Mucosa of descending colon (tissue), 3 donors: Measurements from ENCODE around the gene PSMB1. TPM values are rescaled to one million over a fixed set of nuclear protein-coding genes. Genes with fewer than 3 reads are reported as not detected.
"Not testable (repeated sequence)": the region's sequence is repeated elsewhere in the genome, so short reads cannot be mapped to it uniquely, and the experiment has no call there.

Experiments used
- ATAC-seq: fragments of 200-7000 bp; cut with Tn5 transposase; one replicate; pipeline ENCODE4 v1.9.1; 2020; ENCODE audit warnings: mild to moderate bottlenecking, moderate library complexity
- DNase-seq, 3 donors: peaks; one replicate each; pipeline ENCODE4 v3.0.0-alpha.2; 2020
- H3K36me3 ChIP-seq: fragments of 200-600 bp; one replicate; pipeline ENCODE4 v1.8.0; 2021; ENCODE audit warnings: low read depth, mild to moderate bottlenecking
- H3K4me1 ChIP-seq: fragments of 200-600 bp; one replicate; pipeline ENCODE4 v1.8.0; 2021; ENCODE audit warnings: low read depth, mild to moderate bottlenecking
- H3K4me3 ChIP-seq: fragments of 200-600 bp; one replicate; pipeline ENCODE4 v1.8.0; 2021; ENCODE audit warnings: mild to moderate bottlenecking
- H3K9me3 ChIP-seq: fragments of 200-600 bp; one replicate; pipeline ENCODE4 v1.8.0; 2021; ENCODE audit warnings: mild to moderate bottlenecking
- intact Hi-C, 2 donors: fragments of 100-400 bp; cut with DNase I in 1 of 2; cut with micrococcal nuclease in 1 of 2; formaldehyde crosslinking; loops; one replicate each; pipeline versions ENCODE4 v1.11.0 to v1.11.1; 2022; cut with DNase I, micrococcal nuclease
- total RNA-seq, 3 donors: library from RNA; stranded (reverse); fragmentation: NEBNext Ultra II Directional in 2 of 3; extraction: Animal tissue kit (Norgen Biotek cat#: 25700) in 2 of 3; gene quantifications; one replicate each; pipeline versions ENCODE4 v1.2.1 to v1.2.4, GENCODE V29; 2021 to 2023
- TF ChIP-seq, protein P1 (sequence below): fragments of 200-600 bp; IDR thresholded peaks from one replicate; pipeline ENCODE4 v1.8.0; 2022; ENCODE audit warnings: antibody characterized with exemption, mild to moderate bottlenecking
- donor health status: DM: no; HTN: no; CAD: no; lungs with moderate emphysema.
- donor health status: DM: no; HTN: no; CAD: no.
- donor health status: DM: no; HTN: yes; CAD: no.

PSMB1 gene
- total RNA-seq, 3 donors from 2014 or later = 107 to 150 (median 124) TPM

DNA sequence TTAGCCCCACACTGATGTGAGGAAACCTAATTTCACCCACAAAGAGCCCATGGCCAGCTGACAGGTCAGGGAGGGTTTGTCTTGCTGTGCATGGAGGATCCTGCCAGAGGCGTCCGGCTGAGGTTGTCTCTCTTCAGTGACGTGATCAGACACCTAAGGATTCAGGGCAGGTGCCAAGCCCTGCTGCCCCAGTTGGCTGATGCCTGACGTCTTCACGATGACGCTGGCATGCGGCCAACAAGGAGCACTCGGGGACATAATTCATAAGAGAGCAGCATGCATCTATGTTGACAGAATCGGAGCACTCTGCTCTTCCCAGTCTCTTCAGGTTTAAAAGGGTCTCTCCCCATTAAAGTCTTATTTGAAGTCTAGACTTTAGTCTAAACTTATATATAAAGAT, 47.8 kb downstream of the PSMB1 start:
- DNase-seq = peak in 1 of 3 donors; percentile 12
- ATAC-seq = no peak
- Histone ChIP-seq H3K4me1 (no peaks in the 10 kb centered on the region), H3K4me3 (no peak overlapping the region), H3K36me3 (no peaks in the 10 kb centered on the region), H3K9me3 (peaks cover 3% of the 10 kb centered on the region)
- TF ChIP-seq, protein P1, sequence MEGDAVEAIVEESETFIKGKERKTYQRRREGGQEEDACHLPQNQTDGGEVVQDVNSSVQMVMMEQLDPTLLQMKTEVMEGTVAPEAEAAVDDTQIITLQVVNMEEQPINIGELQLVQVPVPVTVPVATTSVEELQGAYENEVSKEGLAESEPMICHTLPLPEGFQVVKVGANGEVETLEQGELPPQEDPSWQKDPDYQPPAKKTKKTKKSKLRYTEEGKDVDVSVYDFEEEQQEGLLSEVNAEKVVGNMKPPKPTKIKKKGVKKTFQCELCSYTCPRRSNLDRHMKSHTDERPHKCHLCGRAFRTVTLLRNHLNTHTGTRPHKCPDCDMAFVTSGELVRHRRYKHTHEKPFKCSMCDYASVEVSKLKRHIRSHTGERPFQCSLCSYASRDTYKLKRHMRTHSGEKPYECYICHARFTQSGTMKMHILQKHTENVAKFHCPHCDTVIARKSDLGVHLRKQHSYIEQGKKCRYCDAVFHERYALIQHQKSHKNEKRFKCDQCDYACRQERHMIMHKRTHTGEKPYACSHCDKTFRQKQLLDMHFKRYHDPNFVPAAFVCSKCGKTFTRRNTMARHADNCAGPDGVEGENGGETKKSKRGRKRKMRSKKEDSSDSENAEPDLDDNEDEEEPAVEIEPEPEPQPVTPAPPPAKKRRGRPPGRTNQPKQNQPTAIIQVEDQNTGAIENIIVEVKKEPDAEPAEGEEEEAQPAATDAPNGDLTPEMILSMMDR = no peak
- intact Hi-C loops = no loop called here

GRCh38 chr6:170504479-170504878, 48.6 kb downstream of the PSMB1 start:
- ATAC-seq = no peak
- Histone ChIP-seq H3K9me3 (peaks cover 3% of the 10 kb centered on the region), H3K4me1 (no peaks in the 10 kb centered on the region), H3K36me3 (no peaks in the 10 kb centered on the region), H3K4me3 (no peak overlapping the region)
- no peak for DNase-seq
- TF ChIP-seq, protein P1 = no peak
- intact Hi-C loops = no loop called here

GRCh38 chr6:170503414-170503761, 49.7 kb downstream of the PSMB1 start:
- Histone ChIP-seq H3K4me1 (no peaks in the 10 kb centered on the region), H3K36me3 (no peaks in the 10 kb centered on the region), H3K9me3 (peaks cover 3% of the 10 kb centered on the region), H3K4me3 (no peak overlapping the region)
- intact Hi-C loops = no loop called here
- no peak for DNase-seq
- TF ChIP-seq, protein P1 = no peak
- ATAC-seq = no peak

- DNase-seq, ATAC-seq, H3K36me3 ChIP-seq, intact Hi-C loops, H3K4me1 ChIP-seq, H3K4me3 ChIP-seq, H3K9me3 ChIP-seq: not testable (repeated sequence)
Observed at GRCh38 chr6:170502733-170503413, 50.2 kb downstream of the PSMB1 start.

- H3K9me3 ChIP-seq, DNase-seq, H3K4me3 ChIP-seq, intact Hi-C loops, H3K4me1 ChIP-seq, H3K36me3 ChIP-seq, ATAC-seq: not testable (repeated sequence)
Observed at GRCh38 chr6:170502268-170502667, 50.8 kb downstream of the PSMB1 start.

DNA sequence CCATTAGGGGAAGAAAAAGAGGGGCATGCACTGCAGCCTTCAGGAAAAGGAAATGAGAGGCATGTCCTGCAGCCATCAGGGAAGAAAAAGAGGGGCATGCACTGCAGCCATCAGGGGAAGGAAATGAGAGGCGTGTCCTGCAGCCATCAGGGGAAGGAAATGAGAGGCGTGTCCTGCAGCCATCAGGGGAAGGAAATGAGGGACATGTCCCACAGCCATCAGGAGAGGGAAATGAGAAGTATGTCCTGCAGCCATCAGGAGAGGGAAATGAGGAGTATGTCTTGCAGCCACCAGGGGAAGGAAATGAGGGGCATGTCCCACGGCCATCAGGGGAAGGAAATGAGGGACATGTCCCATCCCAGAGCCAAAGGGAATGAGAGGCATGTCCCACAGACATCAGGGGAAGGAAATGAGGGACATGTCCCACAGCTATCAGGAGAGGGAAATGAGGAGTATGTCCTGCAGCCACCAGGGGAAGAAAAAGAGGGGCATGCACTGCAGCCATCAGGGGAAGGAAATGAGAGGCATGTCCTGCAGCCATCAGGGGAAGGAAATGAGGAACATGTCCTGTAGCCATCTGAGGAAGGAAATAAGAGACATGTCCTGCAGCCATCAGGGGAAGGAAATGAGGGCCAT, 52.0 kb downstream of the PSMB1 start:
- intact Hi-C loops = no loop called here
- TF ChIP-seq, protein P1 = no peak
- no peak for DNase-seq
- no peak for ATAC-seq
- Histone ChIP-seq H3K36me3 (no peaks in the 10 kb centered on the region), H3K4me3 (no peak overlapping the region), H3K9me3 (peaks cover 3% of the 10 kb centered on the region), H3K4me1 (no peaks in the 10 kb centered on the region)
